ENCODE data around the gene CRIP1.

The CRIP1 gene

DNA sequence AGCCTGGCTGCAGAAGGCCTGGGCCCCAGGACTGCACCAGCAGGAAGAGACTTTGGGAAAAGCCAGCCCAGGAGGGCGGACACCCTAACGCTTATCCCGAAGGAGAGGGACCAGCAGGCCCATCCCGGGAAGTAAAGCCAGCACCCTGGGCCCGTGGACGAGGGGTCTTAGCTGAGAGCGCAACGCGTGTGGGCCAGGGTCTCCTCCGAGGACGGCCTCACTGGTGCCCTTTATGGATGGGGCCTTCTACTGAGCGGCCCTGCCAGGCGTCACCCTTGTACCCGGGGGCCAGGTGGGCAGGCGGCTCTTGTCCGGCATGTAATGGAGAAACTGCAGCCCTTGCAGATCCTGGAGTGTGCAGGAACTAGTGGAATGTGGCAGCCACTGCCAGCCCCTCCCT, 18.4 kb downstream of the CRIP1 start:
- DNase-seq (ENCODE audit: low read depth), result no peak

DNA sequence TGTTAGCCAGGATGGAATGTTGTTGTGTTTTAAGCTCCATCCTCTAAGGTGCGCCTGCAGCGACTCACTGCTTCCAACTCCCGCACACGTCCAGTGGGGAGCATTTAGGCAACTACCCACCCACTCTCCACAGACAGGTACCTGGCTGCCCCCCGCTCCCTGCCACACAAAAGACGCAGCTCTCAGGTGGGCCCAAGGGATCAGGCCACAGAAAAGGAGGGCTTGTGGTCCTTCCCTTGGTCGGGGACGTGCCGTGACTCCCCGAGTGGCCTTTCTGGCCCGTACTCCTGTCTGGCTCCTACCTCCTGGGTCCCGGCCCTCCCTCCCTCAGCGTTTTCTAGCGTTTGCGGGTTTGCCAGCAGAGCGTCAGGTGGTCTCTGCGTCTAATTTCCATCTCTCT, 20.6 kb downstream of the CRIP1 start:
- no peak for DNase-seq (ENCODE audit: low read depth)

DNA sequence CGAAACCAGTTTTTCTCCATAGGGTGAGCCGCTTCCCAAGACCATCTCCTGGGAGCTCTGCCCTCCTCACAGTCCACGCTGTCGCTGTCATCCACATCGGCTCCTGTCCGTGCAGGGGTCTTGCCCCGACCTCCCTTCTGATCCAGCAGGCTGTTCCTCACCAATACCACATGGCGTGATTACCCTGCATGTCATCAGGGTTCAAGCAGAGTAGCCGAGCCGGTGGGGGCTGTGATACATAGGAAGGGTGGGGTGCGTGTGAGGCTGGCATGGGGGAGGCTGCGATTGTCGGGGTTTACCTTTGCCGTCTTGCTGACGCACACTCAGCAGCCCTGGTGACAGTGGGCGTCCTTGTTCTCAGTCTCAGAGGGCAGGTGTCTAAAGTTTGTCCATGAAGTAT, 21.4 kb downstream of the CRIP1 start:
- DNase-seq (ENCODE audit: low read depth), result no peak

DNA sequence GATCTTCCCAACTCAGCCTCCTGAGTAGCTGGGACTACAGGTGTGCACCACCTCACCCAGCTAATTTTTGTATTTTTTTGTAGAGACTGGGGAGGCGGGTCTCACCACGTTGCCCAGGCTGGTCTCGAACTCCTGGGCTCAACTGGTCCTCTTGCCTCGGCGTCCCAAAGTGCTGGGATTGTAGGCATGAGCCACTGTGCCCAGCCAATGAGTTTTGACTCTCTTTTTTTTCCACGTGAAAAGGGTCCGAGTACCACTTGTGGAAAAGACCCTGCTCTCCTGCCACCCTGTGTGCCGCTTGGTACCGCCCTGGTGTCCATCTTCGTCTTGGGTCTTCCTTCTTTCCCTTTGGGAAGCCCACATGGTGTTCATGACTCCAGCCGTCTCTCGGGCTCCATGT, 21.9 kb downstream of the CRIP1 start:
- DNase-seq (ENCODE audit: low read depth), result no peak

DNA sequence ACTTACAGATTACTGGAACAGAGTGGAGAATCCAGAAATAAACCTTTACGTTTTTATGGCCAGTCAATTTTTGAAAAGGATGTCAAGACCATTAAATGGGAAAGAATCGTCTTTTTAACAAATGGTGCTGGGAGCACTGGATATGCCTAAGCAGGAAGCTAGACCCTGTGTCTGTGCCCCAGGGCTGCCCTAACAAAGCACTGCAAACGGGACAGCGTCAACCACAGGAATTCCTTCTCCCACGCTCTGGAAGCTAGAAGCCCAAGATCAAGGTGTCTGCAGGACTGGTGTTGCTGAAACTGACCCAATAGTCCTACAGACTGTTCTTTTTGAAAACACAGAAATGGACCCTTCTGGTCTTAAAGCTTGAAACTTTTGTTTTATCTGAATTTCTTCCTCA, 30.4 kb downstream of the CRIP1 start:
- no peak for DNase-seq (ENCODE audit: low read depth)

DNA sequence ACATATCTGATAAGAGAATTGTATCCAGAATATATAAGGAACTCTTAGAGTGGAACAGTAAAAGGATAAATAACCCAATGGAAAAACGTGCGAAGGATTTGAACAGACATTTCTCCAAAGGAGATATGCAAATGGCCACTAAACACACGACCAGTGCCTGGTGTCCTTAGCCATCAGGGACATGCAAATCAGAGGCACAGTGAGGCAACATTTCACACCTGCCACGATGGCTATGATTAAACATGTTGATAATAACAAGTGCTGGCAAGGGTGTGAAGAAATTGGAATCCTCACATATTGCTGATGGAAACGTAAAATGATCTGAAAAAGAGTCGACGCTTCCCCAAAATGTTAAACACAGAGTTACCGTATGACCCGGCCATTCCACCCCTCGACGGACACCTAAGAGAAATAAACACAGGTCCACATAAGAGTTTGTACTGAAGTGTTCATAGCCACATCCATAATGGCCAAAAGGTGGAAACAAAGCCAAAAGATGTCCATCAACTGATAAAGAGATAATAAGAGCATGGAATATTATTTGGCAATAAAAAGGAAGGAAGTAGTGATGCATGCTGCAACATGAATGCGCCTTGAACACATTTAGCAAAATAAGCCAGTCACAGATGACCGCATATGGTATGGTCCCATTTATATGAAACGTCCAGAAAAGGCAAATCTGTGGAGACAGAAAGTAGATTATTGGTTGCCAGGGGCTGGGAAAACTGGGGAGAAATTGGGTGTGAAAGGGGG, 33.4 kb downstream of the CRIP1 start:
- DNase-seq (ENCODE audit: low read depth), result no peak

DNA sequence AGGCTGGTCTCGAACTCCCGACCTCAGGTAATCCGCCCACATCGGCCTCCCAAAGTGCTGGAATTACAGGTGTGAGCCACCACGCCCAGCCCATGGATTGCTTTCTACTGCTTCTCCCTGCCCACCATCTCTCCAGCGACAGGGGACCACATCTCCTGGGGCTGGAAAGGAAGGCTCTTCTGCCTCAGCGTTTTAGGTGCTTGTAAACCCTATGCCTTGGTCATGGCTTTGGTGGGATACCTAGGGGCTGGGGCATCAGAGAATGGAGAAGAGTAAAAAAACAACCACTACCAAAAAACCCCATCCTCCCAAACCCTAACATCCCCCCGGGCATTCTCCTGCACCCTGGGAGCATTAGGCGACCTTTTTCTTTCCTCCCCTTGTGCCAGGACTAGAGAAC, 38.6 kb downstream of the CRIP1 start:
- DNase-seq (ENCODE audit: low read depth), result no peak

DNA sequence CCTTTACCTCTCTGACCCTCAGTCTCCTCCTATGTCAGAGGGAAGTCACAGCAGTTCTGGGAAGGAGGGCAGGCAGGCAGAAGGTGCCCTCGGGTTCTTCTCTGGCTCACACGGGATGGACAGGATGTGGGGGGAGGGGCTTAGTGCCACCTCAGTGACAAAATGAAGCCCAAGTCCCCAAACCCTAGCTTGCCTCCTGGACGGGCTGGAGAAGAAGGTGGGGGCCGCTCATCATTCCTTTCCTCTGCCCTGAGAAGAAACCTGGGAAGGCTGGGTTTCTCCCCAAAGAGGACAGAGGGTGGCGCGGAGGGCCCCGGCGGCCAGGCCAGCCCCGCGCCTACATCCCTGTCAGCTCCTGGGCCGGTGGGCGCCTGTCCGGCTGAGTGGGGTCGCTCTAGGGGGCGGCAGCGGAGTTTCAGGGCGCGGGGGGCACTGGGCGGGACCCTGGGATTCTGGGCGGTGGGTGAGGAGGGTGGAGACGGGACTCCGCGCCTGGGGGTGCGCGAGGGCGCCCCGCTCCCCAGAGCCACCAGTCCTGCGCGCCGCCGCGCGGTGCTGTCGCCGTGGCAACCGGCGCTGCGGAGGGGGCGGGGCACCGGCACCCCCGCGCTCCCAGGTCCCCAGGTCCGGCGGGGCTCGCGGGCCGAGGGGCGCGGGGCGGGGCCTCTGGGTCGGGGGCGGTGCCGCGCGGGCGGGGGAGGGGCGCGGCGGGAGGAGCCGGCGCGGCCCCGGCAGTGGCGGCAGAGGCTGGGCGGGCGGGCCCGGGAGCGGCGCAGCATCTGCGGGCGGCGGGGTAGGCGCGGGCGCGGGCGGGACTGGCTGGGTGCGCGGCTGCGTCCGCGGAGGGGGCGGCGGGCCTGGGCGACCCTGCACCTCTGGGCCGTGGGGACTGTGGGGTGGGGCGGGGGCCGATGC, 39.4 kb downstream of the CRIP1 start, which contains the start of gene TMEM121:
TSS of gene TMEM121 (plus strand) at position 723 of the 915 bp plus-strand sequence. CDS start 2,252 bp downstream, outside the sequence.
- no peak for DNase-seq (ENCODE audit: low read depth)

DNA sequence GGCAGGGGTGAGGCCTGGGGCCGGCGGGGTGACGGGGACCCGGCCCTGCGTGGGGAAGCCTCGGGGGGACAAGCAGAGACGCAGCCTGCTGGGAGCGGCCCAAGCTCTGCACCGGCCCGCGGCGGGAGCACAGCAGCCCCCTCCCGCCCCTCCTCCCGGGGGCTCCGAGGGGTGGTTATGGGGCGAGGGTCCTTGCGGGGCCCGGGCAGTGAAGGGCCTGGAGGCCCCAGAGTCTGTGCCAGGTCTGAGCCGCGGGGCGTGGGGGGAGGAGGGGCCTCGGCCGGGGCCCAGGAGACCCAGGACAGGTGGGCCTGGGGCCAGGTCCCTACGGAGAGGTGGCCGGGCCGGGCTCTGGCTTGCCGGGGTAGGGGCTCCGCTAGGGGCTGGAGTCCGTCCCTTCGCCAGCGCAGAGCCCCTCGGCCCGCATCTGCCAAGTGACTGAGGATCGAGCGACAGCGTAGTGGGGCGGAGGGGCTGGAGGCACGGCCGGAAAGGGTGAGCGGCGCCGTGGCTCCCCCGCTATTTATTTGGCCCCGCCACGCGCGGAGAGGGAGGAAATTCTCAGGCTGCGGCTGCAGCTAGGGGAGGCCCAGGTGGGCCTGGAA, 40.2 kb downstream of the CRIP1 start:
- DNase-seq (ENCODE audit: low read depth), result no peak

DNA sequence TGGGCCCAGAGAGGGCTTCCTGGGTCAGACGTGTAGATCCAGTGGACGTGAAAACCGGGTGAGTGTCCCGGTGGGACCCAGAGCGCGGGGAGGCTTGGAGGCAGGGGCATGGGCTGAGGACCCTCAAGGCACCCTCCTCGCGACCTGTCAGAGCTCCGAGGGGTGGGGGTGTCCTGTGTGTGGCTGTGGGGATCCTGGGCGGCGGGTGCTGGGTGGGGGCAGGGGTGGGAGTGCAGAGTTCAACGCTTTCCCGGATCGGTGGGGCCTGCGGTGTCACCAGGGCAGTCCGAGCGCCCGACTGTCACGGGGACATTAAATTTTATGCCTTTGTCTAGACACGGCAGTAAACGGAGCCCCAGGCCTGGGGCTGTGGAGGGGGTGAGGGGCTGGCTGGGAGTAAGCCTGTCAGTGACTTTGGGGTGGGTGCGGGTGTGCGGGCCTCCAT, 40.7 kb downstream of the CRIP1 start:
- no peak for DNase-seq (ENCODE audit: low read depth)

DNA sequence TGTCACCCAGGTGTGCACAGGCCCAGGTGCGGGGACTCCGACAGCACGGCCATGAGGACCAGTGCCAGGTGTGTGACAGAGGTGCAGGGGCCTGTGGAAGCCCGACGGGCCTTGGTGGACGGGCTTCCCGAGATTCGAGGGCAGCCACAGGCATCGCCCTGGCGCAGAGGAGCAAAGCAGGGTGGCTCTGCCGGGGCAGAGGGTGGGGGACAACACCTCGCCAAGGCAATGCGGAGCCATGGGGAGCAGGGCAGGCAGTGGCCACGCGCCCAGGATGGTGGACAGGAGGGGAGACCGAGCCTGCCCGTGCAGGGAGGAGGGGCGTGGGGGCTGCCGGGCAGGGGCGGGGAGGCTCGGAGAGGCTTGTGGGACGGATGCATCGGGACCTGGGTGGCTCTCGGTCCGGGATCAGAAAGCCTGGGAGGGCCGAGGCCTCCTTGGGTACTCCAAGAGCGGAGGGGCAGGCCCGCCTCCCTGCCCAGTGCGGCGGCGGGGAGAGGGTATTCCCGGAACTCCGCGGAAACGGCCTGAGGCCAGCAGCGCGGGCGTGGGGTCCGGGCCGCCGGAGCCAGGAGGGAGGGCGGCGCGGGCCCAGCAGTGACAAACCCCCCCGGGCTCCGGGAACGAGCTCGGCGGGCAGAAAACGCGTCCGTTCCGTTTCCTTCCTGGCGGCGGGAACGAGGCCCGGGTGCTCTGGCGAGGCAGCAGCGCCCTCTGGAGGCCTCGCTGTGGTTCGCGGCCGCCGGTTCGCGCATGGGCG, 41.3 kb downstream of the CRIP1 start:
- DNase-seq (ENCODE audit: low read depth), result peak; percentile 70

DNA sequence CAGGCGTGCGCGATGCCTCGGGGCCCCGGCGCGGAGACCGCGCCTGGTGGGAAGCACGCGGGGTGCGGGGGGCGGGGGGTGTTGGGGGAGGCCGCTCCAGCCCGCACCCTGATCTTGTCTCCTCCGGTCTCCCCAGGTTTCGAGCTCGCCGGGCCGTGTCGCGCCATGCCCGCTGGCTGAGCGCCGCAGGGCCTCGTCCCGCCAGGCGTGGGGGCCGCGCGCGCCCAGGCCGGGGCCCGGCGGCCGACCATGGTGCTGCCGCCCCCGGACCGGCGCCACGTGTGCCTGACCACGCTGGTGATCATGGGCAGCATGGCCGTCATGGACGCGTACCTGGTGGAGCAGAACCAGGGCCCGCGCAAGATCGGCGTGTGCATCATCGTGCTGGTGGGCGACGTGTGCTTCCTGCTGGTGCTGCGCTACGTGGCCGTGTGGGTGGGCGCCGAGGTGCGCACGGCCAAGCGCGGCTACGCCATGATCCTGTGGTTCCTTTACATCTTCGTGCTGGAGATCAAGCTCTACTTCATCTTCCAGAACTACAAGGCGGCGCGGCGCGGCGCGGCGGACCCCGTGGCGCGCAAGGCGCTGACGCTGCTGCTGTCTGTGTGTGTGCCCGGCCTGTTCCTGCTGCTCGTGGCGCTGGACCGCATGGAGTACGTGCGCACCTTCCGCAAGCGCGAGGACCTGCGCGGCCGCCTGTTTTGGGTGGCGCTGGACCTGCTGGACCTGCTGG, 42.1 kb downstream of the CRIP1 start:
- DNase-seq (ENCODE audit: low read depth), result no peak

DNA sequence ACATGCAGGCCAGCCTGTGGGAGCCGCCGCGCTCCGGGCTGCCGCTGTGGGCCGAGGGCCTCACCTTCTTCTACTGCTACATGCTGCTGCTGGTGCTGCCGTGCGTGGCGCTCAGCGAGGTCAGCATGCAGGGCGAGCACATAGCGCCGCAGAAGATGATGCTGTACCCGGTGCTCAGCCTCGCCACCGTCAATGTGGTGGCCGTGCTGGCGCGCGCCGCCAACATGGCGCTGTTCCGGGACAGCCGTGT, 42.6 kb downstream of the CRIP1 start:
- DNase-seq (ENCODE audit: low read depth), result no peak

DNA sequence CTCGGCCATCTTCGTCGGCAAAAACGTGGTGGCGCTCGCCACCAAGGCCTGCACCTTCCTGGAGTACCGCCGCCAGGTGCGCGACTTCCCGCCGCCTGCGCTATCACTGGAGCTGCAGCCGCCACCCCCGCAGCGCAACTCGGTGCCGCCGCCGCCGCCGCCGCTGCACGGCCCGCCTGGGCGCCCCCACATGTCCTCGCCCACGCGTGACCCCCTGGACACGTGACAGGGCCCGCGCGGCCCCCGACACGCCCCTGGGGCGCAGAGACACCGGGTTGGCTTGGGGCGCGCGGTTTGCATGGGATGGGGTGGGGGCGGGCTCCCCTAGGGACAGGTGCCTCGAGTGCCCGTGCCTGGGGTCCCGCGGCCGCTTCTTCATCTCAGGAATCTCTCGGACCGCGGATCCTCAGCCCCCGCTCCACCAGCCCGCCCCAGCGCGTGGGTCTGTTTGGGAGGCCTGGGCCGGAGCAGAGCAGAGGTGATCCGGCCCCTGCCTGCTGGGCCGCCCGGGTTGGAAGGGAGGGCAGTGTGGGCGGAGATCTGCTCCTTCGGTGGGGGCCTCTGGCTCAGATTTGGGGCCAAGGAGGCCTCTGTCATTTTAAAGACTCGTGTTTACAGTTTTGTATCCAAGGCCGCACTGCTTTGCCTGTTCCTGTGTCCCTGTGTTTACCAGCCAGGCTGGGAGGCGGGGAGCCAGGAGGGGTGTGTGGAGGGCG, 43.0 kb downstream of the CRIP1 start:
- no peak for DNase-seq (ENCODE audit: low read depth)

DNA sequence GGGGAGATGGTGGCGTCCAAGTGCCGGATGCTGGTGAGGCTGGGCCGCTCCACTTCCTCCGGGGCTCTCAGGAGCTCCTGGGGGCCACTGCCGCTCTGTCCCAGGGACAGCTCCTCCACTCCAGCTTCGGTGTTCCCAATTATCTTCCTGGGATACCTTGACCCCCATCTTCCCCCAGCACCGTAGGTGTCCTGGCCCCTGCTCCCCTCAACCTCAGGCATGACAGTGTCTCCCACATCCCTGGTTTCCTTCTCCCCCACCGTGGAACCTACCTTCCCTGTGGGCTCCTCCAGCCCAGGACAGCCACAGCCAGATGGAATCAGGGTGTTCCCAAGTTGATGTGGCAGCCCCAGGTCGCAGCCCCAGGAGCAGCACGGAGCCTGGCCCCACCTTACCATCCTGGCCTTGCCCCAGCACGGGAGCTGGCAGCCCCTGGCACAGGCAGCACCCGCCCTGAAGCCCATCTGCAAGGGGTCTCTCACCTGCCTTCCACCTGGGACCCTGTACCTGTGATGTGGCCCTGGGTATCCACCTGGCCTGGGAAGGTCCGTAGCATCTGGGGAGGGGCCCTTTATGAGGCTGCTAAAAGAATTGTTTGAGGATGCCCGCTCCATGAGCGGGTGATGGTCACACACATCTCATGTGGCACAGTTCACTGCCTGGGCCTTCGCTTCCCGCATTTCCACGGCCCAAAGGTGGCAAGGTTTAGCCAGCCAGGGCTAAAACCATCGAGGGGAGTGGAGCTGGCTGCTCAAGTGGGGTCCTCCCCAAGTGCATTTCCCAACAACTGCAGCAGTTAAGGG, 43.8 kb downstream of the CRIP1 start:
- DNase-seq (ENCODE audit: low read depth), result no peak

DNA sequence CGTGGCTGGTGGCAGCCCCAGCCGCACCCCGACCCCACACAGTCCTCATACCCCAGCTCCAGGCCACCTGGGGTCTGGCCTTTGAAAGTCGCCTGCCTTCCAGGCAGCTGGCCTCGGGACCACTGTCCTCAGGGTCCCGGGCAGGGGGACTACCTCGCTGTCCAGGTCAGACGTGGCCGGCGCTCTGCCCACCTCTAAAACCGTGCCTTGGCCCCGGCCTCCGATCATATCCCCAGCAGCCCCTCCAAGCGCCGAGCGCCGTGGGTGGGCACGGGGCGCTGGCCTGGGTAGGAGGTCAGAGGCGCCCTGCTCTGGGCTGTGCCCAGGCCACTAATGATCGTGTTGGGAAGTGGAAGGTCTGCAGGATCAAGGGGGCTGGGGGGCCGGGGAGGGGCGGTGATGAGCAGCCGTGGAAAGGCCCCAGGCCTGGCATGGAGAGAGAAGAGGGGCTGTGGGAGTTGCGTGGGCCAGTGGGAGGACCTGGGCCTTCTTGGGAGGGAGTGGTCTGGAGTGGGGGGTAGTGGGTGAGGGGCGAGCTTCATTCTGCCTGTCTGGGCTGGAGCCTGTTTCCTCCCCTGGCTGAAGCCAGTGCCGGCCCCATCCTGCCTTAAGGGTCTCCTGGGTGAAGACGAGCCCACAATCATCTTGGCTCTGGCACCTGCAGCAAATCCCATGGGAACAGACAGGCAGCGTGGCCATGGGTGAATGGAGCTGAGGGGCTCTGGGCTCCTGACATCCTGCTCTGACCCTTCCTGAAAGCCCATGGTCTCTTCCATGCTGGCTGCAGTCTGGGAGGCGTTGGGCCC, 44.6 kb downstream of the CRIP1 start:
- no peak for DNase-seq (ENCODE audit: low read depth)

DNA sequence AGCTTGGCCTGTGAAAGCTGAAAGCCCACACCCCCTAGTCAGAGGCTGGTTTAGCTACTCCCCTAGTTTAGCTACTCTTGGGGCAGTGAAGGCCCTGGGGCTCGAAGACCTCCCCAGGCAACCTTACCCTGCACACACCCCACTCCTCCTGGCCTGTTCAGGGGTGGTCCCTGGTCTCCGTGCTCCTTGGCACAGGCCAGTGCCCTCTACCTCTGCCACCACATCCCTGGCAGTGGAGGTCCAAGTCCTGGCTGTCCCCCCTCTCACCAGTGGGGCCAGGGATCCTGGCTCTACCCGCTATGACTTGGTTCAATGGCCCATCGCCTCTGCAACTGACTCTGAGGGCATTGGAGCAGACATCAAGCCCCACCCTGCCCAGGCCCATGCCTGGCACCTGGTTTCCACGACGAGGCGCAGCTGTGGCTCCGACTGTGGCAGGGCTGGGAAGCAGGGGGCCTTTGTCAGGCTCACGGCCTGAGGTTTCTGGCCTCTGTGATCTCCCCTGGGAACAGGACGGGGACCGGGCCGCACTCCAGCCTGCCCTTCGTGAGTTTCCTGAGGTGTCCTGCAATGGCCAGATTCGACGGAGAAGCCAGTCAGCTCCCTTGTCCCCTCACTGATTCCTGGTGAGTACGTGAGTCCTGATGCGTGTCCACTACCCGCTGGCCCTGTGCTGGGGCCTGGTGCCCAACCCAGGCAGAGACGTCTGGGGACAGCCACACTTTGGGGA, 45.4 kb downstream of the CRIP1 start:
- no peak for DNase-seq (ENCODE audit: low read depth)

DNA sequence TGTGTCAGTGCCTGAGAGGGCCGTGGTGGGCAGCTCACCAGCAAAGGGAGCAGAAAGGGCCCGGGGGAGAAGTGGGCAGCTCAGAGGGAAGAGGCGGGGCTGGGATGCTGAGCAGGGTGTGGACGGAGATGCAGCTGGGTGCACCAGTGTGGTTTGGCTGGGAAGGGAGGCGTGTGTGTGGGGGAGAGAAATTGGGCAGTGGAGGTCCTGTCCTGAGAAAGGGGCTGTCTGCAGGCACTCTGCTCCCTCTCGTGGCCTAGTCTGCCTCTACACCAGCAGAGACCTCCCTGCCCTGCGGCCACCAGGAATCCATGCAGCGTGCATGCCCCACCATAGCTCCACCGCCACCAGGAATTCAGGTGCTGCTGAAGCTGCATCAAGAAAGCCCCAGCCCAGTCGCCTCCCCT, 46.1 kb downstream of the CRIP1 start:
- no peak for DNase-seq (ENCODE audit: low read depth)

Measured in T follicular helper cell (primary cell).